Measurements from ENCODE around the gene SYT12.

SYT12 gene

DNA sequence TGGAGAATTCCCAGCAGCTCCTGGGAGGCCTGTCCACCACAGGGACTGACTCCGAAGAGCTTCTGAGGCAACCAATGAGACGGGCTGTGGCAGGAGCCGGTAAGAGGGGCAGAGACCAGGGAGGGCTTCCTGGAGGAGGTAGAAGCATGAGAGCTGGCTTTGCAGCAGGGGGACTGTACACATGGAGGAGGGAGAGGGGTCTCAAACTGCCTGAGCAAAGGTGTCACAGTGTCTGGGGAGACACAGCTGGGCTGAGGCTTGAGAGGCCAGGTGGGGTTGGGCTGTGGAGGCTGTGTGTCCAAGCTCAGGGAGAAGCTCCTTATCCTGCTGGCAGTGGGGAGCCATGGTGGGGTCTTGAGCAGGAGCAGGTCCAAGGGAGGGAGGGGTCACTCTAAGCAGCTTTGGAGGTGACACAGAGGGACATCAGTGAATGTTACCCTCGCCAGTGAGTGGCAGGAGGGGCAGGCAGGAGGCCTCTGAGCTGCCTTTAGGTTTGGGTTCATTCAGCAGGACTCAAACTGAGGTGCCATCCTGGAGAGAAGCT lies 29.1 kb downstream of the SYT12 start:
- Histone ChIP-seq H3K4me3 (ENCODE audit: low read length) (no peak overlapping the region), H3K27me3 (ENCODE audit: insufficient read depth, low read length) (peaks cover 19% of the 10 kb centered on the region), H3K36me3 (ENCODE audit: insufficient read depth, low read depth, low read length) (no peaks in the 10 kb centered on the region), H3K4me1 (ENCODE audit: insufficient read depth, low read length) (peaks cover 4% of the 10 kb centered on the region; the same call in 1 of the 2 replicates), H3K27ac (ENCODE audit: low read length) (no peak overlapping the region), H3K9ac (ENCODE audit: low read depth, low read length) (no peak overlapping the region), H3K9me3 (ENCODE audit: insufficient read depth, low read depth, low read length) (no peaks in the 10 kb centered on the region)

DNA sequence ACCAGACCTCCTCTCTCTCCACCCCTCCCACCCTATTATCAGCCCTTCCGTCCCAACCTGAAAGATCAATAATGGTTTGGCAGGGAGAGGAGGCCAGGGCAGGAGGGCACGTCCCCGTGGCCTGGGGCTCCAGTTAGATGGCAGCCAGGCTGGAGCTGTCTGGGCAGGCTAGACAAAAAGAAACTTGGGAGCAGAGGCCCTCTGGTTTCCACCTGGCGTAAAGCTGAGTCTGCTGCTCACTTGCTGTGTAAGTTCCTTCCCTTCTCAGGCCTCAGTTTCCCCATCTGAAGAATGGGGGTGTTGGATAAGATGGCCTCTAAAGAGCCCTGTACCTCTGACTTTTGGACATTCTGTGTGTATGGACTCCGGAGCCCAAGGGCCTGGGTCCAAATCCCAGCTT lies 30.0 kb downstream of the SYT12 start:
- H3K9me3 ChIP-seq (ENCODE audit: insufficient read depth, low read depth, low read length): no peaks in the 10 kb centered on the region
- H3K4me1 ChIP-seq (ENCODE audit: insufficient read depth, low read length): peaks cover 4% of the 10 kb centered on the region; the same call in 1 of the 2 replicates
- peaks cover 26% of the 10 kb centered on the region for H3K27me3 ChIP-seq (ENCODE audit: insufficient read depth, low read length)
- H3K36me3 ChIP-seq (ENCODE audit: insufficient read depth, low read depth, low read length): no peaks in the 10 kb centered on the region
- H3K27ac ChIP-seq (ENCODE audit: low read length): no peak overlapping the region
- no peak overlapping the region for H3K9ac ChIP-seq (ENCODE audit: low read depth, low read length)
- no peak overlapping the region for H3K4me3 ChIP-seq (ENCODE audit: low read length)

DNA sequence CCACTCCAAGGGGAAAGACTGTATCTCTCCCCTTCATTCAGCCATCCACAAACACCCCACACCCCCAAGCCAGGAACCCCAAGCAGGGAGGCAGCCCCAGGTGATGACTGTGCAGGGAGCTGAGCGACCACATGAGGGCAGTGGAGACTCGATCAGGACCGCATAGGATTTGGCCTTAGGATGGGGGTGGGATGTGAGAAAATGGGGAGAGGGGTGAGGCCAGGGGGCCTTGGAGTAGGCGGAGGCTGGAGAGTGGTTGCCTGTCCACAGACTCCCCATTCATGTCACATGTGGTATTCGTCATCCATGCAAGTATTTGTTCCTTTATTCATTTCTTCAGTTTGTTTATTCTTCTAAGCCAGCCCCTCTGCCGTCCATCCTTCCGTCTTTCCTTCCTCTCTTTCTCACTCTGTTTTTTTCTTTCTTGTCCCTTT lies 31.0 kb downstream of the SYT12 start:
- Histone ChIP-seq H3K4me1 (ENCODE audit: insufficient read depth, low read length) (peaks cover 4% of the 10 kb centered on the region; the same call in 1 of the 2 replicates), H3K27ac (ENCODE audit: low read length) (no peak overlapping the region), H3K4me3 (ENCODE audit: low read length) (no peak overlapping the region), H3K9me3 (ENCODE audit: insufficient read depth, low read depth, low read length) (no peaks in the 10 kb centered on the region), H3K27me3 (ENCODE audit: insufficient read depth, low read length) (peaks cover 26% of the 10 kb centered on the region), H3K9ac (ENCODE audit: low read depth, low read length) (no peak overlapping the region), H3K36me3 (ENCODE audit: insufficient read depth, low read depth, low read length) (no peaks in the 10 kb centered on the region)

DNA sequence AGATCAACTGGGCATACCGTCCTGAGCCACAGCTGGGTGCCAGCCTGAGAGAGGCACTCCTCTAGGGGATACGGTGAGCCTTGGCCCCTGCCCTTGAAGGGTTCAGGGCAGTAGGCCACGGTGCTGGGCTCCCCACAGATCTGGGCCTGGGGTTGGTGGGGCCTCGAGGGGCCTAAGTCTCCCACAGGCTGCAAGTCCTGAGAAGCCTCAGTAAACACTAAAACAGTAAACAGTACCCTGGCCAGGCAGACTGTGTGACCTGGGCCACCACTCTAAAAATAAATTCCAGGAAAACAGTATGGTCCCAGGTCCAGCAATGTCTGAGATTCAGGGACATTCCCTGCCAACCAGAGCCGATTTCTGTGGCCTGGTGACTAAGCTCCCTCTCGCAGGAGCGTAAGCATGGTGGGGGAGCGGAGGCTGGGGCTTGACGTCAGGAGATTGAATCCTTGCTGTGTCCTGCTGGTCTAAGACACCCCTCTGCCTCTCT lies 31.5 kb downstream of the SYT12 start:
- no peak overlapping the region for H3K4me3 ChIP-seq (ENCODE audit: low read length)
- peaks cover 26% of the 10 kb centered on the region for H3K27me3 ChIP-seq (ENCODE audit: insufficient read depth, low read length)
- no peak overlapping the region for H3K27ac ChIP-seq (ENCODE audit: low read length)
- H3K4me1 ChIP-seq (ENCODE audit: insufficient read depth, low read length): peaks cover 4% of the 10 kb centered on the region; the same call in 1 of the 2 replicates
- H3K9me3 ChIP-seq (ENCODE audit: insufficient read depth, low read depth, low read length): no peaks in the 10 kb centered on the region
- no peaks in the 10 kb centered on the region for H3K36me3 ChIP-seq (ENCODE audit: insufficient read depth, low read depth, low read length)
- no peak overlapping the region for H3K9ac ChIP-seq (ENCODE audit: low read depth, low read length)

DNA sequence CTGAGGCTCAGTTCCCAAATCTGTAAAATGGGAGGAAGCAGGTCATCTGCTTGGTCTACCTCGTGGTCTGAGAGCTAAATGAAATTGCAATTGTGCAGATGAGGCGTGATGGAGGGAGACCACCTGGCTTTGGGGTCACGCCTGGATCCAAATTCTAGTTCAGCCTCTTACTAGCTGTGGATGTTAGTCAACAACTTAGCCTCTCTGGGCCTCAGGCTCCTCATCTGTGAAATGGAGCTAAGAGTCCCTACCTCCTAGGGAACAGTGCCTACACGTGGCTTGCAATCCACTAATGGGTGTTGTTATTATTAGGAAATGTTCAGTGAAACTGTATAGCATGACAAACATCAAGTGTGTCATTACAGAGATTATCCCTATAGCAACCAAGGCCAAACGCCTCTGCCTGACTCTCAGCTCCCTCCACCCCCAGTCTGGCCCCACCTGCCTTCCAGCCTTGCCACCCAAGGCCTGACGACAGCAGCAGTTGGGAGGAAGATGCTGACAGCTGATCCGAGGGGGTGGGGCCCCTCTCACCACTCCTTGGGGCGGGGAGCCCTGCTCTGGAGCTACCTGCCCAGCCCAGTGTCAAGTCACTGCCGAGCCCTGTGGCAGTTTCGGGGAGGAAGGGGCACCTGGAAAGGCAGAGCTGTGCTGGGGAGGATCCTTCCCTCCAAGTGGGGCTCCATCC lies 32.0 kb downstream of the SYT12 start:
- H3K9ac ChIP-seq (ENCODE audit: low read depth, low read length): no peak overlapping the region

DNA sequence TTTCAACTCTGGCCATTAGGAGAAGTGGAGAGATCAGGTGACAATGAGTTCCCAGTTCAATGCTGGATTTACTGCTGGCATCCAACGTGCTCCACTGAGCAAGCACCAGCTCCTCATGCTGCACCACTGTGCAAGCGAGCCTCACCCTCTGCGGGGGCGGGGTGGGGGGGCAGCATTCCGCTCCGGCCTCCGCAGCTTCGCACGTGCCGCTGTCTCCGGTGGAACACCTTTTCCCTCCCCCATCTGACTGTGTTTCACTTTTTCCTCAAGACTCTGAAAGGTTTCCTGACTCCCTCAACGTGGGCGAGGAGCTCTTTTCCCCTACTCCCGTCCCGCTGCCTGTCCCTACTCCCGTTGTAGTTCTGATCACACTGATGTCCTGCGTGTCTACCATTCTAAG lies 32.9 kb downstream of the SYT12 start:
- Histone ChIP-seq H3K9me3 (ENCODE audit: insufficient read depth, low read depth, low read length) (no peaks in the 10 kb centered on the region), H3K27ac (ENCODE audit: low read length) (no peak overlapping the region), H3K27me3 (ENCODE audit: insufficient read depth, low read length) (peaks cover 26% of the 10 kb centered on the region), H3K4me3 (ENCODE audit: low read length) (peak overlapping the region; percentile 68; the same call in 1 of the 2 replicates), H3K4me1 (ENCODE audit: insufficient read depth, low read length) (peaks cover 4% of the 10 kb centered on the region; the same call in 1 of the 2 replicates), H3K36me3 (ENCODE audit: insufficient read depth, low read depth, low read length) (no peaks in the 10 kb centered on the region), H3K9ac (ENCODE audit: low read depth, low read length) (no peak overlapping the region)

More for the DNA sequence above, 32.0 kb downstream of the SYT12 start:
- Histone ChIP-seq H3K4me3 (ENCODE audit: low read length) (no peak overlapping the region), H3K9me3 (ENCODE audit: insufficient read depth, low read depth, low read length) (no peaks in the 10 kb centered on the region), H3K4me1 (ENCODE audit: insufficient read depth, low read length) (peaks cover 4% of the 10 kb centered on the region; the same call in 1 of the 2 replicates), H3K27me3 (ENCODE audit: insufficient read depth, low read length) (peaks cover 26% of the 10 kb centered on the region), H3K27ac (ENCODE audit: low read length) (no peak overlapping the region), H3K36me3 (ENCODE audit: insufficient read depth, low read depth, low read length) (no peaks in the 10 kb centered on the region)

DNA sequence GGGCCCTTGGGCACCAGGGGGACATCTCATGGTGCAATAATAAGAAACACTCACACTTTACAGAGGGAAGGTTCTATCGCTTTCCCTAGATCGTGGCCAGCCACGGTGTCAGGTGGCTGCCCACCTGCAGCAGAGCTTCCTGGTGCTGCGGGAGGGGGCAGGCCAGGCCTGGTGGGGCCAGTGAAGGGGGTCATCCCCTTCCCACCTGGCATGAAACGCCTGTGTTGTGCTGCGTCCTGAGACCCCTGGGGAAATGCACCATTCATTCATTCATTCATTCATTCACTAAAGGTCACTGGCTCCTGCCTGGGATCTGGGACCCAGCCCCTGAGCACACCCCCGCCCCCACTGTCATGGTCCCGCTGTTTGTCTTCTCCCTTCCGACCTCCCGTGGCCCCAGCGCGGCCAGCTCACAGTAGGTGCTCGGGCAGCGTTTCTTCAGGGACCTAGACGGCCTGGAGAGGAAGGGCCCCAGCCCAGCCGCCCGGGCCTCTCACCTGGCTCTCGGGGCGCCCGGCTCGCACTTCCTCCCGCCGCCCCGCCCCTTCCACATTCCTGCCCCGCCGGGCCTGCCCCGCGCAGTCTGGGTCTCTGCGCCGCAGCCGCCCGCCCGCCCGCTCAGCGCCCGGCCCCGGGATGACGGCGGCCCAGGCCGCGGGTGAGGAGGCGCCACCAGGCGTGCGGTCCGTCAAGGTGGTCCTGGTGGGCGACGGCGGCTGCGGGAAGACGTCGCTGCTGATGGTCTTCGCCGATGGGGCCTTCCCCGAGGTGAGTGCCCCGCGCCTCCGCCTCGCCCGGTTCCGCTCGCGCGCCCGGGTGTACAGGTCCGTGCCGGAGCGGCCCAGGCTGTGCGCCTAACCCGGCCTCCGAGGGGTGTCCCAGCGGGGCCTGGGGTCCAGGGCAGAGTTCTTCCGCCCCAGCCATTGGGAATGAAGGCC lies 33.6 kb downstream of the SYT12 start, which contains the start of gene RHOD:
TSS of gene RHOD (plus strand) at position 581 of the 938 bp plus-strand sequence. CDS start at position 637, 56 bp downstream.
- H3K27me3 ChIP-seq (ENCODE audit: insufficient read depth, low read length): peaks cover 26% of the 10 kb centered on the region
- H3K27ac ChIP-seq (ENCODE audit: low read length): no peak within 1 kb of the TSS
- peaks cover 4% of the 10 kb centered on the region; the same call in 1 of the 2 replicates for H3K4me1 ChIP-seq (ENCODE audit: insufficient read depth, low read length)
- H3K4me3 ChIP-seq (ENCODE audit: low read length): peak within 1 kb of the TSS; percentile 68
- H3K36me3 ChIP-seq (ENCODE audit: insufficient read depth, low read depth, low read length): no peaks in the 10 kb centered on the region
- H3K9me3 ChIP-seq (ENCODE audit: insufficient read depth, low read depth, low read length): no peaks in the 10 kb centered on the region
- peak within 1 kb of the TSS; percentile 24; the same call in 1 of the 2 replicates for H3K9ac ChIP-seq (ENCODE audit: low read depth, low read length)

DNA sequence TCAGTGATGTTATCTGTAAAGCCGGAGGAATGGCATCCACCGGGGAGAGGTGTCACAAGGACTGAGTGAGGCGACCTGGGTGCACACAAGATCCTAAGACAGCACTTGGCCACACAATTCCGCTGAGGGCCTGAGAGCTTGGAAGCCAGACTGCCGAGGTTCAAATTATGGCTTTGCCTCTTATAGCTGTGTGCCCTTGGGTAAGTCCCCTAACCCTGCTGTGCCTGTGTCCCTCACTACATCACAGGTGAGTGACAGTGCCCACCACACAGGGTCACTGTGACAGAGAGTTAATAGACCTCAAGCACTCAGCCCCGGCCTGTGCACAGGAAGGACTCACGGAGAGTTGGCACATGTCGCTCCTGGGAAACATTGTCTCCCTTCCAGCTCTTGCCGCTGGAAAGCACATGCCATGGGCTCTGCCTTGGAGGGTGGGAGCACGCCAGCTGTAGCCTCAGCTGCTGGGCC lies 34.3 kb downstream of the SYT12 start:
- H3K36me3 ChIP-seq (ENCODE audit: insufficient read depth, low read depth, low read length): no peaks in the 10 kb centered on the region
- peak overlapping the region; percentile 6; the same call in 1 of the 2 replicates for H3K9ac ChIP-seq (ENCODE audit: low read depth, low read length)
- H3K4me3 ChIP-seq (ENCODE audit: low read length): peak overlapping the region; percentile 68
- H3K27ac ChIP-seq (ENCODE audit: low read length): no peak overlapping the region
- peaks cover 26% of the 10 kb centered on the region for H3K27me3 ChIP-seq (ENCODE audit: insufficient read depth, low read length)
- H3K4me1 ChIP-seq (ENCODE audit: insufficient read depth, low read length): peaks cover 4% of the 10 kb centered on the region; the same call in 1 of the 2 replicates
- no peaks in the 10 kb centered on the region for H3K9me3 ChIP-seq (ENCODE audit: insufficient read depth, low read depth, low read length)

DNA sequence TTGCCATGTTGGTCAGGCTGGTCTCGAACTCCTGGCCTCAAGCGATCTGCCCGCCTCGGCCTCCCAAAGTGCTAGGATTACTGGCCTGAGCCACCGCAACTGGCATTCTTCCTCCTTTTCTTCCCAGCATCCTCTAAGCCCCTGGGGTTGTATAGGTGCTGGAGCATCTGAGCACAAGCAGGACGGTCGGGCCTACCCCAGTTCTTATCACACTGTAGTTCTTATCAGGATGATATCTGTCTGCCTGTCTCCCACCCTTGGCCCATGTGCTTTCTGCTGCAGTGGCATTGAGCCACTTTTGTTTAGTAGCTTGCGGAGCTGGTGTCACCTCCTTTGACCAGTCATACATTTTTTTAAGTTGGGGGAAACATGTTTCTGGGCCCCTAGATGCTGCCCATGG lies 35.6 kb downstream of the SYT12 start:
- no peaks in the 10 kb centered on the region for H3K9me3 ChIP-seq (ENCODE audit: insufficient read depth, low read depth, low read length)
- no peak overlapping the region for H3K4me3 ChIP-seq (ENCODE audit: low read length)
- no peak overlapping the region for H3K9ac ChIP-seq (ENCODE audit: low read depth, low read length)
- peaks cover 26% of the 10 kb centered on the region for H3K27me3 ChIP-seq (ENCODE audit: insufficient read depth, low read length)
- H3K4me1 ChIP-seq (ENCODE audit: insufficient read depth, low read length): peaks cover 4% of the 10 kb centered on the region; the same call in 1 of the 2 replicates
- no peaks in the 10 kb centered on the region for H3K36me3 ChIP-seq (ENCODE audit: insufficient read depth, low read depth, low read length)
- H3K27ac ChIP-seq (ENCODE audit: low read length): no peak overlapping the region

DNA sequence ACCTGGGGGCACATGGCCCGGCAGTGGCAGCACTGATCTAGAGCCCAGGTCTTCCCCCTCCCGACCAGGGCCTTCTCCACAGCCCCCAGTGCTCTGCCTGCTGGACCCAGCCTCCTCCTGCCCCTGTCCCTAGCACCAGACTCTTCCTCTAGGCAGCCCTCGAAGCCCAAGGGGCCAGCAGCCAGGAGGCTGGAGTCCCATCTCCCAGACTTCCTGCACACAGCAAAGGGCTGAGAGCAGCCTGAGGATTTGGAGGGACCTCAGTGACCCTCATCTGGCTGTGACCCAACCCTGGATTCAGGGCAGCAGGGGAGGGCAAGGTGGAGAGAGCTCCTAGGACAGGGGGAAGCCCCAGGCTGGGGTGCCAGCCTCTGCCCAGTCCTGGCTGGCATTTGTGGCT lies 36.7 kb downstream of the SYT12 start:
- H3K36me3 ChIP-seq (ENCODE audit: insufficient read depth, low read depth, low read length): no peaks in the 10 kb centered on the region
- no peak overlapping the region for H3K9ac ChIP-seq (ENCODE audit: low read depth, low read length)
- no peak overlapping the region for H3K4me3 ChIP-seq (ENCODE audit: low read length)
- no peaks in the 10 kb centered on the region for H3K9me3 ChIP-seq (ENCODE audit: insufficient read depth, low read depth, low read length)
- peaks cover 4% of the 10 kb centered on the region; the same call in 1 of the 2 replicates for H3K4me1 ChIP-seq (ENCODE audit: insufficient read depth, low read length)
- H3K27ac ChIP-seq (ENCODE audit: low read length): no peak overlapping the region
- peaks cover 26% of the 10 kb centered on the region for H3K27me3 ChIP-seq (ENCODE audit: insufficient read depth, low read length)

DNA sequence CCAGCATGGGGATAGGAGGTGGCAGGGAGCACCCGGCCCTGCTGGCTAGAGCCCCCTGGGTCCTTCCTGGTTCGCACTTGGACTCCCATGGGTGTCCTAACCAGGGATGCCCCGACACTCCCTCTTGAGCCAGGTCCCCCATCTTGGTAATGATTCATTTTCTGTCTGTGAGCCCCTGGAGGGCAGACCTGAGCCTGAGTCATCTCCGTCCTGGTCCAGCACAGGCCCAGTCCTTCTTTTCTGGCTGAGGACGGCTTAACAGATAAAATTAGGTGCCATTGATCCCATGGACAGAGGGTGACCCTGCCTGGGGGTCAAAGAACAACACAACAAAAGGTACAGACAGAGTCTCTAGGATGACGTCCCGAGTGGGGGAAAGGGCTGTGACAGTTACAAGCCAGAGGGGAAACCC lies 37.2 kb downstream of the SYT12 start:
- Histone ChIP-seq H3K27ac (ENCODE audit: low read length) (no peak overlapping the region), H3K27me3 (ENCODE audit: insufficient read depth, low read length) (peaks cover 24% of the 10 kb centered on the region), H3K9me3 (ENCODE audit: insufficient read depth, low read depth, low read length) (no peaks in the 10 kb centered on the region), H3K9ac (ENCODE audit: low read depth, low read length) (no peak overlapping the region), H3K4me1 (ENCODE audit: insufficient read depth, low read length) (peaks cover 4% of the 10 kb centered on the region; the same call in 1 of the 2 replicates), H3K4me3 (ENCODE audit: low read length) (no peak overlapping the region), H3K36me3 (ENCODE audit: insufficient read depth, low read depth, low read length) (no peaks in the 10 kb centered on the region)

Data from iPS-20b (cell line).